ENCODE data around the gene ARFRP1. TPM values are rescaled to one million over a fixed set of nuclear protein-coding genes. Genes with fewer than 3 reads are reported as not detected.

ARFRP1 gene
- total and polyA plus RNA-seq, 2 of the 13 experiments (the other 11 are each of a cell fraction or from before 2014, with no cell fraction given): 32.0 to 51.1 TPM

DNA sequence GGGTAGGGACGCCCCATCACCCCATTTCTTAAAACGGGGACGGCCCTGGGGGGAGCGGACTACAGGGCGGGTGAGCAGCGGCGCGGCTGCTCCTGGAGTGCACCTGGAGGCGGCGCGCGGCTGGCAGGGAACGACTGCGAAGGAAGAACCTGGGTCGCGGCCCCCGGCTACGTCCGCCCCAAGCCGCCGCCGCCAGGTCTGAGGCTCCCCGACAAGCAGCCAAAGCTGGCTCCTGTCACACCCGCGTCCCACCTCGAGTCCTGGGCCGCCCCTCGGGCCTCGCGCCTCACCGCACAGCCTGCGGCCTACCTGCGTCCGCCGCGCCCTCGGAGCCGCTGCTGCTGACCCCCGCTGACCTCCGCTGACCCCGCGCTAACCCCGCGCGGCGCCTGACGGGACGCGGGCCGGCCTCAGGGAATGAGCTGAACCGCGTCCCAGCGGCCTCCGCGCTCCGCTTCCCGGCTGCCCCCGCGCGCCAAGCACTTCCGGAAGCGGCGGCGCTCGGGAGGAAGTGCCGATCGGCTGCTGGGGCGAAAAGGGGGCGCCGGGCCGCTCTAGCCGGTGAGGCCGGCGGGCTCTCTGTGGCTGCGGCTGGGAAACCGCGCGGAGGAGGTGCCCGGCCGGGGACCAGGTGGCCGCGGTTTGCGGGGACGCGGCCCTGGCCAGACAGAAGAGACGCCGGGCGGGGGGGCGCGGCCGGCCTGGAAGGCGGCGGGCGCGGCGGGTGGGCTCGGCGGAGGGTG is at the start of gene ARFRP1, which contains the start of gene ZGPAT (continued):
- TF ChIP-seq, protein P1, sequence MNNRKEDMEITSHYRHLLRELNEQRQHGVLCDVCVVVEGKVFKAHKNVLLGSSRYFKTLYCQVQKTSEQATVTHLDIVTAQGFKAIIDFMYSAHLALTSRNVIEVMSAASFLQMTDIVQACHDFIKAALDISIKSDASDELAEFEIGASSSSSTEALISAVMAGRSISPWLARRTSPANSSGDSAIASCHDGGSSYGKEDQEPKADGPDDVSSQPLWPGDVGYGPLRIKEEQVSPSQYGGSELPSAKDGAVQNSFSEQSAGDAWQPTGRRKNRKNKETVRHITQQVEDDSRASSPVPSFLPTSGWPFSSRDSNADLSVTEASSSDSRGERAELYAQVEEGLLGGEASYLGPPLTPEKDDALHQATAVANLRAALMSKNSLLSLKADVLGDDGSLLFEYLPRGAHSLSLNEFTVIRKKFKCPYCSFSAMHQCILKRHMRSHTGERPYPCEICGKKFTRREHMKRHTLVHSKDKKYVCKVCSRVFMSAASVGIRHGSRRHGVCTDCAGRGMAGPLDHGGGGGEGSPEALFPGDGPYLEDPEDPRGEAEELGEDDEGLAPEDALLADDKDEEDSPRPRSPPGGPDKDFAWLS (CRISPR knock-in tag; IDR thresholded peaks at IDR 0.05; ENCODE audit: borderline replicate concordance): no peak
- TF ChIP-seq ZFP41 (CRISPR knock-in tag; IDR thresholded peaks at IDR 0.05; ENCODE audit: borderline replicate concordance) (no peak), ZNF678 (CRISPR knock-in tag; IDR thresholded peaks at IDR 0.05) (0 out of 2 replicates have a peak, but pooled peaks have one; percentile 97), KLF6 (CRISPR knock-in tag; IDR thresholded peaks at IDR 0.05) (peak; percentile 93), BORCS8-MEF2B (CRISPR knock-in tag; IDR thresholded peaks at IDR 0.05) (peak; percentile 95), SOX6 (IDR thresholded peaks at IDR 0.05) (no peak), SOX6 (CRISPR knock-in tag; IDR thresholded peaks at IDR 0.05) (no peak), ZBTB38 (CRISPR knock-in tag; IDR thresholded peaks at IDR 0.05) (peak; percentile 98), ZNF282 (IDR thresholded peaks at IDR 0.05; ENCODE audit: partially characterized antibody) (no peak), TGIF2 (CRISPR knock-in tag; IDR thresholded peaks at IDR 0.05) (peak; percentile 79), ARNTL (CRISPR knock-in tag; IDR thresholded peaks at IDR 0.05) (peak; percentile 73), HIVEP1 (CRISPR knock-in tag; IDR thresholded peaks at IDR 0.05) (no peak; the same call in 1 of the 2 replicates), ZNF605 (CRISPR knock-in tag; IDR thresholded peaks at IDR 0.05) (peak; percentile 85), ZNF335 (CRISPR knock-in tag; IDR thresholded peaks at IDR 0.05) (no peak), ETV5 (CRISPR knock-in tag; IDR thresholded peaks at IDR 0.05; ENCODE audit: borderline replicate concordance) (peak; percentile 92), NONO (IDR thresholded peaks at IDR 0.05) (no peak), NONO (CRISPR knock-in tag; conservative IDR thresholded peaks at IDR 0.05) (peak; percentile 100)
- TF ChIP-seq, protein P2, sequence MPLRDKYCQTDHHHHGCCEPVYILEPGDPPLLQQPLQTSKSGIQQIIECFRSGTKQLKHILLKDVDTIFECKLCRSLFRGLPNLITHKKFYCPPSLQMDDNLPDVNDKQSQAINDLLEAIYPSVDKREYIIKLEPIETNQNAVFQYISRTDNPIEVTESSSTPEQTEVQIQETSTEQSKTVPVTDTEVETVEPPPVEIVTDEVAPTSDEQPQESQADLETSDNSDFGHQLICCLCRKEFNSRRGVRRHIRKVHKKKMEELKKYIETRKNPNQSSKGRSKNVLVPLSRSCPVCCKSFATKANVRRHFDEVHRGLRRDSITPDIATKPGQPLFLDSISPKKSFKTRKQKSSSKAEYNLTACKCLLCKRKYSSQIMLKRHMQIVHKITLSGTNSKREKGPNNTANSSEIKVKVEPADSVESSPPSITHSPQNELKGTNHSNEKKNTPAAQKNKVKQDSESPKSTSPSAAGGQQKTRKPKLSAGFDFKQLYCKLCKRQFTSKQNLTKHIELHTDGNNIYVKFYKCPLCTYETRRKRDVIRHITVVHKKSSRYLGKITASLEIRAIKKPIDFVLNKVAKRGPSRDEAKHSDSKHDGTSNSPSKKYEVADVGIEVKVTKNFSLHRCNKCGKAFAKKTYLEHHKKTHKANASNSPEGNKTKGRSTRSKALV (CRISPR knock-in tag; IDR thresholded peaks at IDR 0.05): peak; percentile 80; the same call in 1 of the 2 replicates
- TF ChIP-seq, protein P3, sequence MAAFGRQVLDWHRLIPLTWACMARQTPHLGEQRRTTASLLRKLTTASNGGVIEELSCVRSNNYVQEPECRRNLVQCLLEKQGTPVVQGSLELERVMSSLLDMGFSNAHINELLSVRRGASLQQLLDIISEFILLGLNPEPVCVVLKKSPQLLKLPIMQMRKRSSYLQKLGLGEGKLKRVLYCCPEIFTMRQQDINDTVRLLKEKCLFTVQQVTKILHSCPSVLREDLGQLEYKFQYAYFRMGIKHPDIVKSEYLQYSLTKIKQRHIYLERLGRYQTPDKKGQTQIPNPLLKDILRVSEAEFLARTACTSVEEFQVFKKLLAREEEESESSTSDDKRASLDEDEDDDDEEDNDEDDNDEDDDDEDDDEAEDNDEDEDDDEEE (CRISPR knock-in tag; IDR thresholded peaks at IDR 0.05): peak; percentile 86
- TF ChIP-seq, protein P4, sequence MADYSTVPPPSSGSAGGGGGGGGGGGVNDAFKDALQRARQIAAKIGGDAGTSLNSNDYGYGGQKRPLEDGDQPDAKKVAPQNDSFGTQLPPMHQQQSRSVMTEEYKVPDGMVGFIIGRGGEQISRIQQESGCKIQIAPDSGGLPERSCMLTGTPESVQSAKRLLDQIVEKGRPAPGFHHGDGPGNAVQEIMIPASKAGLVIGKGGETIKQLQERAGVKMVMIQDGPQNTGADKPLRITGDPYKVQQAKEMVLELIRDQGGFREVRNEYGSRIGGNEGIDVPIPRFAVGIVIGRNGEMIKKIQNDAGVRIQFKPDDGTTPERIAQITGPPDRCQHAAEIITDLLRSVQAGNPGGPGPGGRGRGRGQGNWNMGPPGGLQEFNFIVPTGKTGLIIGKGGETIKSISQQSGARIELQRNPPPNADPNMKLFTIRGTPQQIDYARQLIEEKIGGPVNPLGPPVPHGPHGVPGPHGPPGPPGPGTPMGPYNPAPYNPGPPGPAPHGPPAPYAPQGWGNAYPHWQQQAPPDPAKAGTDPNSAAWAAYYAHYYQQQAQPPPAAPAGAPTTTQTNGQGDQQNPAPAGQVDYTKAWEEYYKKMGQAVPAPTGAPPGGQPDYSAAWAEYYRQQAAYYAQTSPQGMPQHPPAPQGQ (CRISPR knock-in tag; IDR thresholded peaks at IDR 0.05; ENCODE audit: borderline replicate concordance): no peak
- TF ChIP-seq, protein P5, sequence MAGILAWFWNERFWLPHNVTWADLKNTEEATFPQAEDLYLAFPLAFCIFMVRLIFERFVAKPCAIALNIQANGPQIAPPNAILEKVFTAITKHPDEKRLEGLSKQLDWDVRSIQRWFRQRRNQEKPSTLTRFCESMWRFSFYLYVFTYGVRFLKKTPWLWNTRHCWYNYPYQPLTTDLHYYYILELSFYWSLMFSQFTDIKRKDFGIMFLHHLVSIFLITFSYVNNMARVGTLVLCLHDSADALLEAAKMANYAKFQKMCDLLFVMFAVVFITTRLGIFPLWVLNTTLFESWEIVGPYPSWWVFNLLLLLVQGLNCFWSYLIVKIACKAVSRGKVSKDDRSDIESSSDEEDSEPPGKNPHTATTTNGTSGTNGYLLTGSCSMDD (CRISPR knock-in tag; IDR thresholded peaks at IDR 0.05): no peak
- TF ChIP-seq, protein P6, sequence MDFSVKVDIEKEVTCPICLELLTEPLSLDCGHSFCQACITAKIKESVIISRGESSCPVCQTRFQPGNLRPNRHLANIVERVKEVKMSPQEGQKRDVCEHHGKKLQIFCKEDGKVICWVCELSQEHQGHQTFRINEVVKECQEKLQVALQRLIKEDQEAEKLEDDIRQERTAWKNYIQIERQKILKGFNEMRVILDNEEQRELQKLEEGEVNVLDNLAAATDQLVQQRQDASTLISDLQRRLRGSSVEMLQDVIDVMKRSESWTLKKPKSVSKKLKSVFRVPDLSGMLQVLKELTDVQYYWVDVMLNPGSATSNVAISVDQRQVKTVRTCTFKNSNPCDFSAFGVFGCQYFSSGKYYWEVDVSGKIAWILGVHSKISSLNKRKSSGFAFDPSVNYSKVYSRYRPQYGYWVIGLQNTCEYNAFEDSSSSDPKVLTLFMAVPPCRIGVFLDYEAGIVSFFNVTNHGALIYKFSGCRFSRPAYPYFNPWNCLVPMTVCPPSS (IDR thresholded peaks at IDR 0.05): no peak
